Subcutaneous abdominal adipose tissue (tissue), 5 donors: ENCODE data around the gene RPS2.
"Not testable (repeated sequence)": the region's sequence is repeated elsewhere in the genome, so short reads cannot be mapped to it uniquely, and the experiment has no call there.

Experiments
- H3K27ac ChIP-seq: one replicate; pipeline ENCODE4 v1.7.0; 2013; ENCODE audit warnings: low read depth, mild to moderate bottlenecking, inconsistent platforms, low read length, moderate library complexity
- H3K27me3 ChIP-seq, 5 donors: one replicate each; pipeline ENCODE4 v1.7.0; 2013; ENCODE audit warnings: low read length in 5 of 5, inconsistent platforms in 1 of 5; ENCODE audit not compliant: control insufficient read depth in 5 of 5, insufficient read depth in 4 of 5
- H3K36me3 ChIP-seq, 5 donors: one replicate each; pipeline ENCODE4 v1.7.0; 2013; ENCODE audit warnings: low read length in 5 of 5; ENCODE audit not compliant: control insufficient read depth in 5 of 5, insufficient read depth in 5 of 5
- H3K4me1 ChIP-seq, 5 donors: one replicate each; pipeline ENCODE4 v1.7.0; 2013; ENCODE audit warnings: low read length in 5 of 5, mild to moderate bottlenecking in 3 of 5, moderate library complexity in 1 of 5; ENCODE audit not compliant: control insufficient read depth in 5 of 5, insufficient read depth in 5 of 5
- H3K4me3 ChIP-seq, 5 donors: one replicate each; pipeline ENCODE4 v1.7.0; 2013; ENCODE audit warnings: low read length in 5 of 5, low read depth in 1 of 5
- H3K9ac ChIP-seq, 5 donors: one replicate each; pipeline ENCODE4 v1.7.0; 2013; ENCODE audit warnings: low read length in 5 of 5, mild to moderate bottlenecking in 4 of 5, moderate library complexity in 3 of 5
- H3K9me3 ChIP-seq, 5 donors: one replicate each; pipeline ENCODE4 v1.7.0; 2013; ENCODE audit warnings: low read length in 5 of 5; ENCODE audit not compliant: control insufficient read depth in 5 of 5
- donor health status: healthy.
- donor health status: healthy.
- donor health status: healthy.
- donor health status: healthy.
- donor health status: healthy.

The RPS2 gene

DNA sequence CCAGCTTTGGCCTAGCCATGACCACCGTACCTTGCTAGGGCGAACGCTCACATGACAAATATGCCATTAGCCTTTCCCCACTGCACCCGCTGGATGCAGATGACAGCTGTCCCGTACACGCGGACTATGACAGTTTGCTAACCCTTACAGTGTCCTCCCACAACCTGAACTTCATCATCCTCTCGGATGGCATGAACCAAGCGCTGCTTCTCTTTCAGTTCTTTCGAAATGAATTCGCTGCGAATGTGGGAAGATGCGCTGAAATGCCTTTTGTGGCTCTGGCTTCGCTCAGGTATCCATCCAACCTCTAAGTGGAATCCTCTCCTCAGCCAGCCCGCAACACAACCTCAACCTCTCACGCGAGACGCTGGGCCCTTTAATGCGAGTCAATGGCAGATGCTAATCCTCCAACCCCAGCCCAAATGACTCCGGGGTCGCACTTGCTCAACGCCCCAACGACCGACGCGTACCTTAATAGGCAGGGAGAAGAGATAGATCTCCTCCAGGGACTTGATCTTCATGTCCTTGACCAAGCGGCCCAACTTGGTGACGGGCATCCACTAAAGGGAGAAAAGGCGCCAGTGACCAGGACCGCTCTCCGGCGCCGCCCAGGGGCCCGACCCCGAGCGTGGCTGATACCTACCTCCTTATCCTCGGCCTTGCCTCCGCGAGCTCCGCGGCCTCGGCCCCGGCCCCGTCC, 670 bp downstream of the RPS2 start:
- H3K27me3 ChIP-seq, result no peaks in the 10 kb centered on the region
- peaks cover 3 to 42% (median 39%) of the 10 kb centered on the region in 5 donors for H3K4me1 ChIP-seq
- no peaks in the 10 kb centered on the region for H3K9me3 ChIP-seq
- H3K9ac ChIP-seq, result peak overlapping the region; percentile 43 to 98 (median 90)
- peak overlapping the region; percentile 77 for H3K27ac ChIP-seq
- peaks cover 0 to 27% (median 24%) of the 10 kb centered on the region in 5 donors for H3K36me3 ChIP-seq
- H3K4me3 ChIP-seq, result peak overlapping the region; percentile 80 to 90 (median 85)

DNA sequence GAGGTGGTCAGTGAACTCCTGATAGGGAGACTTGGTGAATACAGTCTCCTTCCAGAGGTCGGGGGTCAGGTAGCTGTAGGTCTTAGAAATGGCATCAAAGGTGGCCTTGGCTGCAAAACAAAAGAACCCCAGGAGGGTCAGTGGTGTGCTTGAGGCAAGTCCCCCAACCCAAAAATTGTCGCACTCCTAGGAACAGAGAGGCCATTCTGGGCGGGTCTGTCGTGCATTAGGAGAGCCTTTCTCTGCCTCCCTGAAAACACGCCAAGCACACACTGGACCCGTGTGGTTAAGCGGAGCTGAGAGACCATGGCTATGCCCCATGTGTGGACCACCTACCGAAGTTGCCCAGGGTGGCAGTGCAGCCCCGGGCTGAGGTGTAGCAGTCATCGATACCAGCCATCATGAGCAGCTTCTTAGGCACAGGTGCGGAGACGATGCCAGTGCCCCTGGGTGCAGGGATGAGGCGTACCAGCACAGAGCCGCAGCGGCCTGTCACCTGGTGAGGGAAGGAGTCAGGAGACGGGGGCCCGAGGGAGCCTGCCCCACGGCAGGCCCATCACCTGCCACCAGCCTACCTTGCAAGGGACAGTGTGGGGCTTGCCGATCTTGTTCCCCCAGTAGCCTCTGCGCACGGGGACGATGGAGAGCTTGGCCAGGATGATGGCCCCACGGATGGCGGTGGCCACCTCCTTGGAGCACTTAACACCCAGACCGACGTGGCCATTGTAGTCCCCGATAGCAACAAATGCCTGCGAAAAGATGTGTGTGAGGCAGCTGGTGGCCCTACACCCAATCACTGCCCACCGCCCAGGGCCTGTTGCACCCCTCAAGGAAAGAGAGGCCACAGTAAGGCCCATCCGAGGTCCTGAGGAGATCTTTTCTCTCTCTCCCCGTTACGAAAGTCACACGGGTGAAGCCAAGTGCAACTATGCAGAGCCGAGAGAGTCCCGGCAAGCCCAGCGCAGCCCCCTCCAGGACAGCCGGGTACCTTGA, 2.2 kb downstream of the RPS2 start:
- H3K9ac ChIP-seq, H3K9me3 ChIP-seq, H3K27me3 ChIP-seq, H3K4me3 ChIP-seq, H3K27ac ChIP-seq: not testable (repeated sequence)
- H3K4me1 ChIP-seq, result peaks cover 3 to 47% (median 42%) of the 10 kb centered on the region in 5 donors
- peaks cover 0 to 27% (median 24%) of the 10 kb centered on the region in 5 donors for H3K36me3 ChIP-seq

DNA sequence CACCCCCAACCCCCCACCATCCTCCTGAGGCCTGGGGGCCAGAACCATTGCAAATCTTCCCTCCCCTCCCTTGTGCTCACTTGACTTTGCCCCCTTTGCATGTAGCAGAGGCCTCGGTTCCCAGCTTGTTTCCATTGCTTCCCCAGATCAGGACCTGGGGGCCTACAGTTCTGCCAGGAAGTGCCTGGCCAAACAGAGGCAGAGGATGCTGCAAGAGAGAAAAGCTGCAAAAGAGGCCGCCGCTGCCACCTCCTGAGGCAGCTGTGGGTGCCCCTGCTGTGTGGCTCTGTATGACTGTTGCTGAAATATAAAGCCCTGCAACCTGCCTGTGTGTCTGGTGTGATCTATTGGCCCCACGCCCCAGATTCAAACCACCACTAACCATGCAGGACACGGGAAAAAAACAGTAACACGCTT, 3.0 kb downstream of the RPS2 start:
- Histone ChIP-seq H3K36me3 (peaks cover 0 to 27% (median 24%) of the 10 kb centered on the region in 5 donors), H3K27ac (no peak overlapping the region), H3K9me3 (no peaks in the 10 kb centered on the region), H3K27me3 (no peaks in the 10 kb centered on the region), H3K4me3 (no peak overlapping the region), H3K4me1 (peaks cover 3 to 47% (median 42%) of the 10 kb centered on the region in 5 donors), H3K9ac (no peak overlapping the region)

DNA sequence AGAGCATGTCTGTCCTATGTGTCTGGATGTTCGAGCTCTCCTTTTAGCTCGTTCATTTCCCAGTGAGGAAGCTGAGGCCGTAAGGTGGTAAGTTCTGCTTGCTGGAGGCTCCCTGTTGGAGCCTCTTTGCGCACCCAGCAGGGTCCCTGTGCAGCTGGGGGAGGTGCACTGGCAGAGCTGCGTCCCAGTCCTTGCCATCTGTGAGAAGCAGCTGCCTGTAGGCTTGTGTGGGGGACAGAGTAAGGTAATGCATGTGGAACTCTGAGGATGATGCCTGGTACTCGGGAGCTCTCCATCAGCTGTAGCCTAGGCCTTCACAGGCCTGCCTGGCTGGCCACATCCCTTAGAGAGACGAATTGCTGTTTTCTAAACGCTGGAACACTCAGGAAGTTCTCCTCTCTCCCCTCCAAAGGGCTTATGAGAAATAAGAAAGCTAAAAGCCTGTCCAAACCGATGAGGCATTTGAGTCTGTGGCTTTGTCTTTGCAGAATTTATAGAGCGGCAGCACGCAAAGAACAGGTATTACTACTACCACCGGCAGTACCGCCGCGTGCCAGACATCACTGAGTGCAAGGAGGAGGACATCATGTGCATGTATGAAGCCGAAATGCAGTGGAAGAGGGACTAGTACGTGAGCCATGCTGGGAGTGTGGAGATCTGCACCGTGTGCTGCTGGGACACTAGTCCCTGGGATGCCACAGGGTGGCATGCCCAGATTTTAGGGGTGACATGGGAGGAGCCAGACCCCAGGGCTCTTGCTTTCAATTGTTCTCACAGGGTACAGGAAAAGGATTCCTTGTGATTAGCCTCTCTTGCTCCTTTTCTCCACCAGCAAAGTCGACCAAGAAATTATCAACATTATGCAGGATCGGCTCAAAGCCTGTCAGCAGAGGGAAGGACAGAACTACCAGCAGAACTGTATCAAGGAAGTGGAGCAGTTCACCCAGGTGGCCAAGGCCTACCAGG, 3.7 kb downstream of the RPS2 start:
- Histone ChIP-seq H3K9me3 (no peaks in the 10 kb centered on the region), H3K36me3 (peaks cover 0 to 27% (median 24%) of the 10 kb centered on the region in 5 donors), H3K4me1 (peaks cover 3 to 45% (median 41%) of the 10 kb centered on the region in 5 donors), H3K27ac (no peak overlapping the region), H3K27me3 (no peaks in the 10 kb centered on the region), H3K9ac (peak overlapping the region in 2 of 5 donors; percentile 94 to 96), H3K4me3 (peak overlapping the region; percentile 32 to 91 (median 75))

DNA sequence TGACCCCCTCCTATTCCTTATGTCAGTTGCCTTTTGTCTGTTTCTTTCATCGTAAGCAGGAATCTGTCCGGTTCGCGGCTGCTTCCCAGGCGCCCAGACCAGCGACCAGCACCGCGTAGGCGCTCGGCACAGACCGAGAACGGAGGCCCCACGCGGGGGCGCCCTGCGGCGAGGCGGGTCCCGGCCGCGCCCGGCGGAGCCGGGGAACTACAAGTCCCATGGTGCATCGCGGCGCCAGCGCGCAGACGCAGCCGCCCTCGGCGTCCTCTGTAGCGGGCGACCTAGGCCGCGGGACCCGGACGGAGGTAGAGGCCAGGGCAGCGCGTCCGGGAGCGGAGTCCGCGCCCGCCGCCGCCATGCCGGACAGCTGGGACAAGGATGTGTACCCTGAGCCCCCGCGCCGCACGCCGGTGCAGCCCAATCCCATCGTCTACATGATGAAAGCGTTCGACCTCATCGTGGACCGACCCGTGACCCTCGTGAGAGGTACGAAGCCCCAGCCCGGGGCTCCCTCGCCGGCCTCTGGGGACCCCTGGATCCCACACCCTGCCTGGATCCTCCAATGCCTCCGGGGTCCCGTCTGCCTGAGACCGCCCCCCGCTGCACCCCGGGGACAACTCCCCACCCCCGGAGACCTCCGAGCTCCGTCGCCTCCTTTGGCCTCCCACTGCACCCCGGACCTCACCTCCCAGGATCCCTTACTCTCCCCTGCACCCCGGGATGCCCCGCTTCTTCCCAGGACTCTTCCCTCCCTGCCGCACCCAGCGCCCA, 5.2 kb downstream of the RPS2 start, which contains the start of gene NDUFB10:
Gene NDUFB10, plus strand, starts transcription at position 270 of the 771 bp plus-strand sequence. Its CDS starts 87 bp downstream, at position 357.
- Histone ChIP-seq H3K36me3 (peaks cover 0 to 27% (median 24%) of the 10 kb centered on the region in 5 donors), H3K4me3 (peak within 1 kb of the TSS; percentile 61 to 91 (median 78)), H3K4me1 (peaks cover 3 to 35% (median 33%) of the 10 kb centered on the region in 5 donors), H3K27me3 (no peaks in the 10 kb centered on the region), H3K9me3 (no peaks in the 10 kb centered on the region), H3K9ac (peak within 1 kb of the TSS; percentile 63 to 96 (median 94)), H3K27ac (peak within 1 kb of the TSS; percentile 65)

DNA sequence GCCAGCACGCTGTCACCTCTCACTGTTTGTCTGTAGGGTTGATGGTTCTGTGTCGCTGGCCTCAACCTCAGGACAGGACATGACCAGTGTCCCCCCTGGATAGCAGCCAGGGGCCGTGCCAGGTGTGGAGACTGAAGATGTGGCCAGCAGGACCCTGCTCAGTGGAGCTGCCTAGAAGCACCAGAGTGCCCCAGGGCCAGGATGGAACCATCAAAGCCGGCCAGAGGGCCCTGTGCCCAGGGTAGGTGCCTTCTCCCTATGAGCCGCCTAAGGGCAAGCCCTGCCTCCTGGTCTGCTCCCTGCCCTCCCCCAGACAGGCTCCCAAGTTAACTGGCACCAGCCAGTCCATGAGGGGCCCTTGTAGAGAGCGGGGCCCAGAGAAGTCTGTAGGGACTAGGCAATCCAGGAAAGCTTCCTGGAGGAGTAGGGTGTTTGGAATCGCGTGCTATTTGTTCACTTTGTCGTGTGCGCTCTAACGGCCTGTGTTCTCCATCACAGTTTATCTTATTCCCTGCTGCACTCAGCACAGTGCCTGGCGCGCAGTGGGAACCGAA, 5.8 kb downstream of the RPS2 start:
- peak overlapping the region; percentile 65 for H3K27ac ChIP-seq
- H3K9ac ChIP-seq, result peak overlapping the region in 4 of 5 donors; percentile 5 to 82 (median 68)
- H3K4me3 ChIP-seq, result peak overlapping the region; percentile 33 to 91 (median 75)
- peaks cover 0 to 27% (median 23%) of the 10 kb centered on the region in 5 donors for H3K36me3 ChIP-seq
- H3K9me3 ChIP-seq, result no peaks in the 10 kb centered on the region
- H3K4me1 ChIP-seq, result peaks cover 3 to 31% (median 28%) of the 10 kb centered on the region in 5 donors
- H3K27me3 ChIP-seq, result peaks cover 0 to 4% (median 0%) of the 10 kb centered on the region in 5 donors

DNA sequence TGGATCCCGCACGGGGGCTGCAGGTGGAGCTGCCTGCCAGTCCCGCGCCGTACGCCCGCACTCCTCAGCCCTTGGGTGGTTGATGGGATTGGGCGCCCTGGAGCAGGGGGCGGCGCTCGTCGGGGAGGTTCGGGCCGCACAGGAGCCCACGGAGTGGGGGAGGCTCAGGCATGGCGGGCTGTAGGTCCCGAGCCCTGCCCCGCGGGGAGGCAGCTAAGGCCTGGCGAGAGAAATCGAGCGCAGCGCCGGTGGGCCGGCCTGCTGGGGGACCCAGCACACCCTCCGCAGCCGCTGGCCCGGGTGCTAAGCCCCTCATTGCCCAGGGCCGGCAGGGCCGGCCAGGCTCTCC, 6.5 kb downstream of the RPS2 start:
- H3K27me3 ChIP-seq, H3K9ac ChIP-seq, H3K4me3 ChIP-seq, H3K9me3 ChIP-seq, H3K27ac ChIP-seq: not testable (repeated sequence)
- H3K4me1 ChIP-seq, result peaks cover 3 to 26% (median 24%) of the 10 kb centered on the region in 5 donors
- peaks cover 0 to 24% (median 20%) of the 10 kb centered on the region in 5 donors for H3K36me3 ChIP-seq

DNA sequence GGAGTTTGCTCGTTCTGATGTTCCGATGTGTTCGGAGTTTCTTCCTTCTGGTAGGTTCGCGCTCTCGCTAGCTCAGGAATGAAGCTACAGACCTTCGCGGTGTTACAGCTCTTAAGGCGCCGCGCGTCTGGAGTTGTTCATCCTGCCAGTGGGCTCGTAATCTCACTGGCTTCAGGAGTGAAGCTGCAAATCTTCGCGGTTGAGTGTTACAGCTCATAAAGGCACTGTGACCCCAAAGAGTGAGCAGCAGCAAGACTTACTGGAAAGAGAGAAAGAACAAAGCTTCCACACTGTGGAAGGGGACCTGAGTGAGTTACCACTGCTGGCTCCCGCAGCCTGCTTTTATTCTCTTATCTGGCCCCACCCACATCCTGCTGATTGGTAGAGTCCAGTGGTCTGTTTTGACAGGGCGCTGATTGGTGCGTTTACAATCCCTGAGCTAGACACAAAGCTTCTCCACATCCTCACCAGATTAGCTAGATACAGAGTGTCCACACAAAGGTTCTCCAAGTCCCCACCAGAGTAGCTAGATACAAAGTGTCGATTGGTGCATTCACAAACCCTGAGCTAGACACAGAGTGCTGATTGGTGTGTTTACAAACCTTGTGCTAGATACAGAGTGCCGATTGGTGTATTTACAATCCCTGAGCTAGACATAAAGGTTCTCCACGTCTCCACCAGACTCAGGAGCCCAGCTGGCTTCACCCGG, 7.0 kb downstream of the RPS2 start:
- H3K9ac ChIP-seq, H3K27me3 ChIP-seq, H3K9me3 ChIP-seq, H3K4me3 ChIP-seq, H3K27ac ChIP-seq: not testable (repeated sequence)
- Histone ChIP-seq H3K4me1 (peaks cover 3 to 24% (median 23%) of the 10 kb centered on the region in 5 donors), H3K36me3 (peaks cover 0 to 19% (median 16%) of the 10 kb centered on the region in 5 donors)
